AG04449 (cell line): ENCODE data around the gene SRF.

ENCODE experiments used
- CTCF ChIA-PET: fragments of 350-600 bp; formaldehyde crosslinking; extraction: SDS; loops from one replicate; lab custom pipeline; 2021; ENCODE audit warnings: antibody characterized with exemption; lab: Yijun Ruan, JAX
- POLR2A ChIA-PET: fragments of 400-600, 350-600 bp; formaldehyde crosslinking; extraction: SDS; loops from one replicate; lab custom pipeline; 2020; ENCODE audit warnings: antibody characterized with exemption, inconsistent platforms; lab: Yijun Ruan, JAX
- DNase-seq: peaks from one replicate; pipeline ENCODE4 v3.0.0-alpha.2; 2010; ENCODE audit warnings: low read depth, low spot score
- H3K4me3 ChIP-seq: 2 replicates; pipeline ENCODE4 v1.5.1; 2011; ENCODE audit warnings: low read depth, mild to moderate bottlenecking, control low read depth, low read length
- TF ChIP-seq, protein P1 (sequence below): IDR thresholded peaks from one replicate; pipeline ENCODE4 v1.5.1; 2011; ENCODE audit warnings: mild to moderate bottlenecking, moderate library complexity, low read length, control low read depth, inconsistent platforms; ENCODE audit not compliant: insufficient read depth; ENCODE audit errors: missing control alignments

Gene SRF

DNA sequence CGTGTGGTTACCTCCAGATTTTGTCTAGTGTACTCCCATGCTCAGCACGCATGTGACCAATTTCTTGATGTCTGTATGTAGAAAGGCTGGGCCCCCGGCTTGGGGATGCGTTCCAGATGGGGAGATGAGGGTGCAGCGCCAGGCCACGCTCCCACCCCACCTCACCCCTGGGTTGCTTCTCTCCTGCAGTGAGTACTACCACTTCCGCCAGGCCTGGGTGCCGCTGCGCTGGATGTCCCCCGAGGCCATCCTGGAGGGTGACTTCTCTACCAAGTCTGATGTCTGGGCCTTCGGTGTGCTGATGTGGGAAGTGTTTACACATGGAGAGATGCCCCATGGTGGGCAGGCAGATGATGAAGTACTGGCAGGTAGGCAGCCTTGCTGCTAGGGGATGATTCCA lies 11.5 kb upstream of the SRF start:
- no peak for DNase-seq
- H3K4me3 ChIP-seq, result no peak overlapping the region
- TF ChIP-seq, protein P1, sequence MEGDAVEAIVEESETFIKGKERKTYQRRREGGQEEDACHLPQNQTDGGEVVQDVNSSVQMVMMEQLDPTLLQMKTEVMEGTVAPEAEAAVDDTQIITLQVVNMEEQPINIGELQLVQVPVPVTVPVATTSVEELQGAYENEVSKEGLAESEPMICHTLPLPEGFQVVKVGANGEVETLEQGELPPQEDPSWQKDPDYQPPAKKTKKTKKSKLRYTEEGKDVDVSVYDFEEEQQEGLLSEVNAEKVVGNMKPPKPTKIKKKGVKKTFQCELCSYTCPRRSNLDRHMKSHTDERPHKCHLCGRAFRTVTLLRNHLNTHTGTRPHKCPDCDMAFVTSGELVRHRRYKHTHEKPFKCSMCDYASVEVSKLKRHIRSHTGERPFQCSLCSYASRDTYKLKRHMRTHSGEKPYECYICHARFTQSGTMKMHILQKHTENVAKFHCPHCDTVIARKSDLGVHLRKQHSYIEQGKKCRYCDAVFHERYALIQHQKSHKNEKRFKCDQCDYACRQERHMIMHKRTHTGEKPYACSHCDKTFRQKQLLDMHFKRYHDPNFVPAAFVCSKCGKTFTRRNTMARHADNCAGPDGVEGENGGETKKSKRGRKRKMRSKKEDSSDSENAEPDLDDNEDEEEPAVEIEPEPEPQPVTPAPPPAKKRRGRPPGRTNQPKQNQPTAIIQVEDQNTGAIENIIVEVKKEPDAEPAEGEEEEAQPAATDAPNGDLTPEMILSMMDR, result no peak
- POLR2A ChIA-PET, result no interaction called here
- CTCF ChIA-PET, result interaction anchor here (1.5 to 2.6 kb wide), 2 partner anchors 8 to 16 kb away, joined by 4 to 17 read pairs; no protein-coding TSS in a partner anchor

DNA sequence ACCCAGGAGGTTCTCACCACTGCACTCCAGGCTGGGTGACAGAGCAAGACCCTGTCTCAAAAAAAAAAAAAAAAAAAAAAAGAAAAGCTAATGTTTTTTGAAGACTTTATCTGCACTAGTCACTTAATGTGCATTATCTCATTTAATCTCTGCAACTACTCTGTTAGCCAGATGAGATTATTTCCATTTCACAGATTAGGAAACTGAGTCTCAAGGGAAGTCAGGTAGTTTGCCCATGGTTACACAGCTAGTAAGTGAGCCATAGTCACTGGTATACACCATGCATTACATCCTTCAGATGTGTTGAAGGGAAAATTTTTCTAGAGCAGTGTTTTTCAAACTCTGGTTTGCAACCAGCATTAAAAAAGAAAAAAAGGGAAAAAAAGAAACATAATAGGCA lies 7.2 kb upstream of the SRF start:
- POLR2A ChIA-PET, result no interaction called here
- CTCF ChIA-PET, result no interaction called here
- no peak overlapping the region for H3K4me3 ChIP-seq
- TF ChIP-seq, protein P1, result no peak
- no peak for DNase-seq

DNA sequence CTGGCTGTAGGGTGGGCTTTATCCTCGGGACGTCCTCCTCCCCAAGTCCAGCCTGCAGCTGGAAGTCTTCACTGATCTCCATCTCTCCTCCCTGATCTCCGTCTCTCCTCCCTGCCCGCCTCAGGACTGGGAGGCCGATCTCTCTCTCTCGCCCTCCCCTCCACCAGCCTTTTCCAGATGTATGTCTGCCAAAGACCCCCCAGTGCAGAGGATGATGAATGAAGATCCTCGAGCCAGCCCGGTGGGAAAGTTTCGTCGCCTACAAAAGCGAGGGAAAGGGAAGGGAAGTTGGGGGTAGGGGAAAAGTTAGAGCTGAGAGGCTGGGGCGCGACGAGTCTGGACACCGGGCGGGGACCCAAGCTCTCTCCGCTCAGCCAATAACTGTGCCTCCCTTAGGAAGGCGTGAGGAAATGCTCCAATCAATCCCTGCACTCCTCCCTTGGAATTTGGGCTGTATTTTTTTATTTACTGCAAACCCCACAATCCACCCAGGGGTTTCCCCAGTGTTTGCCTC lies 595 bp upstream of the SRF start:
- H3K4me3 ChIP-seq, result peak overlapping the region; percentile 72
- ChIA-PET POLR2A (interaction anchor here (0.7 to 1.5 kb wide), 3 partner anchors 12 to 111 kb away, joined by 3 to 7 read pairs (median 5); partner anchors contain the start of genes CUL9, KLC4 and MRPL2), CTCF (interaction anchor here (1.0 to 1.2 kb wide), 2 partner anchors 12 to 27 kb away, joined by 4 read pairs; no protein-coding TSS in a partner anchor)
- DNase-seq, result no peak
- TF ChIP-seq, protein P1, result no peak

DNA sequence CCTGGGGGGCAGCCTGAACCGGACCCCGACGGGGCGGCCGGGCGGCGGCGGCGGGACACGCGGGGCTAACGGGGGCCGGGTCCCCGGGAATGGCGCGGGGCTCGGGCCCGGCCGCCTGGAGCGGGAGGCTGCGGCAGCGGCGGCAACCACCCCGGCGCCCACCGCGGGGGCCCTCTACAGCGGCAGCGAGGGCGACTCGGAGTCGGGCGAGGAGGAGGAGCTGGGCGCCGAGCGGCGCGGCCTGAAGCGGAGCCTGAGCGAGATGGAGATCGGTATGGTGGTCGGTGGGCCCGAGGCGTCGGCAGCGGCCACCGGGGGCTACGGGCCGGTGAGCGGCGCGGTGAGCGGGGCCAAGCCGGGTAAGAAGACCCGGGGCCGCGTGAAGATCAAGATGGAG lies 636 bp downstream of the SRF start:
- POLR2A ChIA-PET, result interaction anchor here (1.2 kb wide), 1 partner anchor 10 kb away, joined by 3 read pairs; the partner anchor contains the start of gene CUL9
- CTCF ChIA-PET, result interaction anchor here (0.8 to 1.6 kb wide), 11 partner anchors 8 to 271 kb away, joined by 3 to 4 read pairs (median 3); partner anchors contain the start of genes CUL7, DNPH1 and PPP2R5D
- TF ChIP-seq, protein P1, result no peak
- no peak for DNase-seq
- peak overlapping the region; percentile 99 for H3K4me3 ChIP-seq

DNA sequence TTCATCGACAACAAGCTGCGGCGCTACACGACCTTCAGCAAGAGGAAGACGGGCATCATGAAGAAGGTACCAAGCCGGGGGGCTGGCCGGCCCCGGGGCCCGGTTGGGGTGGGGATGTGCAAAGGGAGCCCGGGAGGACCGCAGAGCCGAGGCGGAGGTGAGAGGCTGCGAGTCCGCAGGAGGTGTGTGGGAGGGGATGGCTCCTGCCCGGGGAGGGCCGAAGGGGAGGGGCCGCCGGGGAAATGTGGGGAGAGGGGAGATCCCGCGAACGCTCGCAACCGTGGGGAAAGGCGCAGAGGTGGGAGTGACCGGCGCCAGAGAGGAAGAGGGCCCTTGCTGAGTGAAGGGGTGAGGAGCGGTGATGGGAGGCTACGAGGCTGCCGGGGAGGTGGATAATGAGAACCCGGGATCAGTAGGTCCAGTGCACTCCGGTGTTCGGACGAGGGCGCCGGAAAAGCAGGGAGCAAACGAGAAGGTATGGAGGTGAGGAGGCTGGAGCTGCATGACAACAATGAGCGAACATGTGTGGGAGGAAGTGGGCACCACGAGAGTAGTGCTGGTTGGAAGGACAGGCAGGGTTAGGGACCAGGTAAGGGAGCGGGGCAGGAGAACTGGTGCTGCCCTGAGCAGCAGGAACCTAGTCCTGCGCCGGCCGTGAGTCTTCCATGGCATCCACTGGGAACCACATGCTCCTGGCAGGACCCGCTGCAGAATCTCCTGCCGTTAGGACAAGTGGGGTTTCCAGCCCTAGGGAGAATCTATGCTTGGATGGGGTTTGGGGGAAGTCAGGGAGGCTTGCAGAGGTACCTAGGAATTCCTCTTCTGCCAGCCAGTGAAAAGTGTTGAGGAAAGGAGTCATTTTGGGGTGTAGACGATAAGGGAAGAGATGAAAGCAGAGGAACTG lies 1.3 kb downstream of the SRF start:
- ChIA-PET CTCF (interaction anchor here (0.8 to 1.6 kb wide), 14 partner anchors 8 to 272 kb away, joined by 3 to 4 read pairs (median 3); partner anchors contain the start of genes CUL7, DNPH1 and PPP2R5D), POLR2A (interaction anchor here (0.6 to 1.2 kb wide), 3 partner anchors 10 to 176 kb away, joined by 3 to 4 read pairs (median 4); partner anchors contain the start of genes CUL9, KLHDC3 and MEA1)
- H3K4me3 ChIP-seq, result peak overlapping the region; percentile 99
- TF ChIP-seq, protein P1, result no peak
- DNase-seq, result no peak
